Heart left ventricle (tissue), 16 donors: ENCODE data around the gene E2F6. TPM values are rescaled to one million over a fixed set of nuclear protein-coding genes. Genes with fewer than 3 reads are reported as not detected.

Experiments
- ATAC-seq, 4 donors: fragments of 200-7000 bp; cut with Tn5 transposase; one replicate each; pipeline ENCODE4 v1.9.1; 2020 to 2022; ENCODE audit warnings: moderate library complexity in 4 of 4, mild to moderate bottlenecking in 3 of 4, moderate number of reproducible peaks in 1 of 4
- DNase-seq, 5 donors: peaks; one replicate each; pipeline ENCODE4 v3.0.0-alpha.2; 2020
- H3K27ac ChIP-seq, 12 donors: fragments of 200-600 bp; sonication (generic) in 4 of 12; one replicate each; pipeline versions ENCODE4 v1.5.0 to v1.8.0; 2016 to 2022; ENCODE audit warnings: mild to moderate bottlenecking in 2 of 12
- H3K27me3 ChIP-seq, 9 donors: fragments of 200-600 bp; sonication (generic) in 2 of 9; one replicate each; pipeline versions ENCODE4 v1.5.1 to v1.8.0; 2016 to 2022; ENCODE audit warnings: mild to moderate bottlenecking in 3 of 9
- H3K36me3 ChIP-seq, 9 donors: fragments of 200-600 bp; sonication (generic) in 2 of 9; one replicate each; pipeline versions ENCODE4 v1.5.0 to v1.8.0; 2018 to 2022; ENCODE audit warnings: mild to moderate bottlenecking in 2 of 9
- H3K4me1 ChIP-seq, 12 donors: fragments of 200-600 bp; sonication (generic) in 4 of 12; one replicate each; pipeline versions ENCODE4 v1.5.0 to v1.8.0; 2016 to 2022; ENCODE audit warnings: mild to moderate bottlenecking in 3 of 12
- H3K4me3 ChIP-seq, 12 donors: fragments of 200-600 bp; sonication (generic) in 4 of 12; one replicate each; pipeline versions ENCODE4 v1.5.0 to v1.8.0; 2017 to 2022; ENCODE audit warnings: mild to moderate bottlenecking in 9 of 12, moderate library complexity in 4 of 12
- H3K9me3 ChIP-seq, 12 donors: fragments of 200-600 bp; sonication (generic) in 4 of 12; one replicate each; pipeline versions ENCODE4 v1.5.0 to v1.8.0; 2016 to 2022; ENCODE audit warnings: mild to moderate bottlenecking in 1 of 12
- CTCF ChIP-seq, 12 donors: fragments of 200-600 bp; sonication (generic) in 4 of 12; IDR thresholded peaks; one replicate each; pipeline versions ENCODE4 v1.5.0 to v1.8.0; 2018 to 2022; ENCODE audit warnings: antibody characterized with exemption in 12 of 12, mild to moderate bottlenecking in 5 of 12
- POLR2A ChIP-seq, 2 donors: fragments of 450-650 bp; IDR thresholded peaks; one replicate each; pipeline ENCODE4 v1.6.1; 2017; ENCODE audit warnings: antibody characterized with exemption in 2 of 2, mild to moderate bottlenecking in 2 of 2, moderate library complexity in 2 of 2
- WGBS, 4 donors: extraction: QIAGEN DNeasy Blood & Tissue Kit in 2 of 4; methylation state at CpG; one replicate each; pipeline versions ENCODE4 v1.1.5 to v1.1.7; 2013 to 2018; 5-methylcytosine and 5-hydroxymethylcytosine counted together
- intact Hi-C, 10 donors: fragments of 100-400 bp; cut with DNase I; formaldehyde crosslinking; loops; one replicate each; pipeline versions ENCODE4 v1.11.1 to v1.14.2; 2022
- polyA plus RNA-seq, 2 donors: library from polyadenylated mRNA; stranded (reverse); fragments of 200-250 nt; gene quantifications; one replicate each; pipeline ENCODE4 v1.2.3, GENCODE V29; 2013
- total RNA-seq, 9 donors: library from RNA; depleted of rRNA in 2 of 9; stranded (reverse); fragments of >200 nt in 2 of 9; fragmentation: NEBNext Ultra II Directional in 3 of 9; extraction: Animal tissue kit (Norgen Biotek cat#: 25700) in 3 of 9; gene quantifications; one replicate each; pipeline versions ENCODE4 v1.1.0 to v1.2.4, GENCODE V29; 2016 to 2023
- donor health status: ischemic (EF 13 %, LVEDD 7.1; RV severe dilation, severe dysfunction).
- donor health status: healthy with polysubstance abuse.
- donor health status: DM: no; HTN: yes; CAD: no.
- donor health status: DM: no; HTN: no; CAD: no.
- donor health status: ischemic (EF 25% LVEDD 6.9; RV normal size, moderate dysfunction).
- donor health status: ischemic (EF 25% LVEDD 5.7; RV mildly dilated, moderate dysfunction).
- donor health status: healthy.
- donor health status: DM: yes; HTN: yes; CAD: no.
- donor health status: ischemic (EF 35%, LVEDD 5.7; RV mildly dilated, moderate dysfunction).
- donor health status: nonischemic (EF 11% LVEDD 7.7; RV severe dilation, severe dysfunction).
- donor health status: DM: yes; HTN: yes; CAD: no.
- donor health status: PGD.
- donor health status: ischemic (EF 29% LVEDD 5.4; RV normal size, mild dysfunction).
- donor health status: nonischemic (EF 23%, LVEDD 6.1; RV moderate dilation, normal function).

The E2F6 gene
- total and polyA plus RNA-seq, 11 donors = 8.7 to 20.4 (median 15.0) TPM

- 74 to 81% (median 76%) methylated on average over 7 of the region's 7 CpGs for WGBS, 4 donors
- DNase-seq = no peak
- Histone ChIP-seq H3K36me3 (no peaks in the 10 kb centered on the region), H3K4me1 (peaks cover 0 to 44% (median 22%) of the 10 kb centered on the region in 12 donors), H3K4me3 (no peak overlapping the region), H3K27me3 (no peaks in the 10 kb centered on the region), H3K27ac (peak overlapping the region in 11 of 12 donors; percentile 55 to 92 (median 81)), H3K9me3 (no peaks in the 10 kb centered on the region)
- TF ChIP-seq CTCF (IDR thresholded peaks at IDR 0.05) = no peak
- TF ChIP-seq POLR2A (IDR thresholded peaks at IDR 0.05) = no peak
- intact Hi-C loops = loop anchor here in 3 of 10 donors (2.0 to 5.0 kb wide), 3 partner anchors 57 to 166 kb away; partner anchors contain the start of gene ROCK2 (in 1 of the 3)
- peak in 3 of 4 donors; percentile 3 to 49 (median 27) for ATAC-seq
Observed at GRCh38 chr2:11404376-11405073, 61.4 kb downstream of the E2F6 start.

- no peaks in the 10 kb centered on the region for H3K36me3 ChIP-seq
- peak overlapping the region in 2 of 12 donors; percentile 81 to 85 for H3K27ac ChIP-seq
- ATAC-seq (no peak), DNase-seq (no peak)
- WGBS, 4 donors = 96 to 99% (median 98%) methylated on average over 9 of the region's 9 CpGs
- H3K4me1 ChIP-seq = peaks cover 0 to 48% (median 23%) of the 10 kb centered on the region in 12 donors
- no peaks in the 10 kb centered on the region for H3K9me3 ChIP-seq
- no peak overlapping the region for H3K4me3 ChIP-seq
- intact Hi-C loops = loop anchor here in 1 of 10 donors (5.0 kb wide), 1 partner anchor 55 kb away; no protein-coding TSS in a partner anchor
- no peaks in the 10 kb centered on the region for H3K27me3 ChIP-seq
- TF ChIP-seq POLR2A (IDR thresholded peaks at IDR 0.05) (no peak), CTCF (IDR thresholded peaks at IDR 0.05) (no peak)
Observed at GRCh38 chr2:11402436-11402835, 63.5 kb downstream of the E2F6 start.

- TF ChIP-seq CTCF (IDR thresholded peaks at IDR 0.05) (no peak), POLR2A (IDR thresholded peaks at IDR 0.05) (no peak)
- H3K36me3 ChIP-seq = no peaks in the 10 kb centered on the region
- no peaks in the 10 kb centered on the region for H3K9me3 ChIP-seq
- no peak overlapping the region for H3K4me3 ChIP-seq
- peaks cover 0 to 49% (median 23%) of the 10 kb centered on the region in 12 donors for H3K4me1 ChIP-seq
- intact Hi-C loops = loop anchor here in 2 of 10 donors (5.0 to 10.0 kb wide), 2 partner anchors 55 to 57 kb away; partner anchors contain the start of gene ROCK2 (in 2 of the 2)
- no peak for ATAC-seq
- H3K27ac ChIP-seq = no peak overlapping the region
- no peaks in the 10 kb centered on the region for H3K27me3 ChIP-seq
- DNase-seq = no peak
- 91 to 95% (median 93%) methylated on average over 7 of the region's 7 CpGs for WGBS, 4 donors
Observed at GRCh38 chr2:11399438-11399762, 66.6 kb downstream of the E2F6 start.

GRCh38 chr2:11398750-11399437, 67.1 kb downstream of the E2F6 start:
- 65 to 74% (median 72%) methylated on average over 15 to 16 of the region's 16 CpGs for WGBS, 4 donors
- DNase-seq = peak; percentile 51 to 84 (median 78)
- H3K9me3 ChIP-seq = no peaks in the 10 kb centered on the region

More at GRCh38 chr2:11398750-11399437, 67.1 kb downstream of the E2F6 start:
- Histone ChIP-seq H3K27me3 (no peaks in the 10 kb centered on the region), H3K4me3 (no peak overlapping the region), H3K4me1 (peaks cover 0 to 44% (median 20%) of the 10 kb centered on the region in 12 donors), H3K27ac (no peak overlapping the region), H3K36me3 (no peaks in the 10 kb centered on the region)
- ATAC-seq = peak; percentile 39 to 81 (median 58)
- intact Hi-C loops = loop anchor here in 2 of 10 donors (5.0 to 10.0 kb wide), 2 partner anchors 54 to 57 kb away; partner anchors contain the start of gene ROCK2 (in 2 of the 2)
- TF ChIP-seq CTCF (IDR thresholded peaks at IDR 0.05) = no peak
- no peak for TF ChIP-seq POLR2A (IDR thresholded peaks at IDR 0.05)
